GM10847 (cell line): ENCODE data around the gene OCIAD1.
A peak's percentile ranks its signal among the peaks of the same experiment; 100 is the strongest.

ENCODE experiments used
- POLR2A ChIP-seq: IDR thresholded peaks from 2 replicates; pipeline ENCODE4 v1.6.1; 2011; ENCODE audit not compliant: insufficient read length; ENCODE audit errors: extremely low read depth

Gene OCIAD1

GRCh38 chr4:48830706-48831531 lies at the start of gene OCIAD1:
Gene OCIAD1 (plus strand): TSS chr4:48831088. CDS start chr4:48832625, 1,537 bp downstream.
- peak; percentile 45 for TF ChIP-seq POLR2A

- TF ChIP-seq POLR2A = no peak
These were observed 48.9 kb upstream of the OCIAD1 start for GRCh38 chr4:48781968-48782367.

- TF ChIP-seq POLR2A = no peak
These were observed 45.6 kb upstream of the OCIAD1 start for GRCh38 chr4:48785302-48785701.

GRCh38 chr4:48786549-48786948 lies 44.3 kb upstream of the OCIAD1 start:
- TF ChIP-seq POLR2A = no peak

- no peak for TF ChIP-seq POLR2A
These were observed 43.8 kb upstream of the OCIAD1 start for GRCh38 chr4:48787056-48787455.

- TF ChIP-seq POLR2A = no peak
These were observed 40.3 kb upstream of the OCIAD1 start for GRCh38 chr4:48790561-48790960.

- no peak for TF ChIP-seq POLR2A
These were observed 39.6 kb upstream of the OCIAD1 start for GRCh38 chr4:48791313-48791712.

GRCh38 chr4:48792348-48793006 lies 38.4 kb upstream of the OCIAD1 start:
- no peak for TF ChIP-seq POLR2A

- no peak for TF ChIP-seq POLR2A
These were observed 35.8 kb upstream of the OCIAD1 start for GRCh38 chr4:48795108-48795507.

- no peak for TF ChIP-seq POLR2A
These were observed 34.5 kb upstream of the OCIAD1 start for GRCh38 chr4:48796191-48796926.

- TF ChIP-seq POLR2A = no peak
These were observed 33.8 kb upstream of the OCIAD1 start for GRCh38 chr4:48796927-48797679.

- TF ChIP-seq POLR2A = no peak
These were observed 32.8 kb upstream of the OCIAD1 start for GRCh38 chr4:48798117-48798516.

GRCh38 chr4:48799157-48799556 lies 31.7 kb upstream of the OCIAD1 start:
- no peak for TF ChIP-seq POLR2A

- TF ChIP-seq POLR2A = no peak
These were observed 29.7 kb upstream of the OCIAD1 start for GRCh38 chr4:48801016-48801715.

GRCh38 chr4:48804584-48805301 lies 26.1 kb upstream of the OCIAD1 start:
- TF ChIP-seq POLR2A = no peak
